NCI-H187 (cell line): ENCODE results near the gene GFPT2.

Experiments used
- DNase-seq, 2 experiments: peaks; one replicate each; lab custom pipeline; 2025; lab: John Stamatoyannopoulos, UW

Gene GFPT2

DNA sequence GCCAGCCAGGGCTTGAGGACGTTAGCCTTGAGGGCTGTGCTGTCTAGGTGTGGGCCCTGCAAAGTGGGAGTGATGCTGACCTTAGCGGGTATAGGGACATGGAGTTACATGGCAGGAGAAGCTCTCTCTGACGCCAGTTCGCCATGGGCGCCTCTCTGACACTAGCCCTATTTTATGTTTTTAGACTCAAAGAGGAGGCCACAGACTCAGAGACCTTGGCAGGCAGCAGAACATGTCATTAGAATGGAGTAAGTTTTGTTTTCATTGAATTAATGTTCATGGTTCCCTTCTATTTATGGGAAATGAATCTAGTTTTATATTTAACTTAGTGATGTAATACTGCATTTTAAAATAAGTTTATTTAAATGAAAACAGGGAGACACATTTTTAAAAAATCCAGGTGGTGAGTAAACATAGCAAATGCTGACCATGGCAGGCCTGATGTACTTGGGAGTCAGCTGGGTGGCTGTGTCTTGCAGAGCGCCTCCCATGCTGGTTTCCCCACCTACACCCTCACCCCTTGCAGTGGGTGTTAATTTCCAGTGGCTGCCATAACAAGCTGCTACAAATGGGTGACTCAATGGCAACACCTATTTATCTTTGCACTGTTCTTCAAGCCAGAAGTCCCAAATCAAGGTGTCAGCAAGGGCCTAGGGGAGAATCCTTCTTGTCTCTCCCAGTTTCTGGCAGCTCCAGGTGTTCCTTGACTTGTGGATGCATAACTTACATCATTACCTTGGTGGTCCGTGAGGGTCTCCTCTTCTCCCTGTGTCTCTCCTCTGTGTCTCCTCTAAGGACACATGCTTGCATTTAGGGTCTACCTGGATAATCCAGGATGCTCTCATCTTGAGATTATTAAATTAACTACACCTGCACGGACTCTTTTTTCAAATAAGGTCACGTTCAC lies 25.6 kb upstream of the GFPT2 start:
- no peak for DNase-seq

DNA sequence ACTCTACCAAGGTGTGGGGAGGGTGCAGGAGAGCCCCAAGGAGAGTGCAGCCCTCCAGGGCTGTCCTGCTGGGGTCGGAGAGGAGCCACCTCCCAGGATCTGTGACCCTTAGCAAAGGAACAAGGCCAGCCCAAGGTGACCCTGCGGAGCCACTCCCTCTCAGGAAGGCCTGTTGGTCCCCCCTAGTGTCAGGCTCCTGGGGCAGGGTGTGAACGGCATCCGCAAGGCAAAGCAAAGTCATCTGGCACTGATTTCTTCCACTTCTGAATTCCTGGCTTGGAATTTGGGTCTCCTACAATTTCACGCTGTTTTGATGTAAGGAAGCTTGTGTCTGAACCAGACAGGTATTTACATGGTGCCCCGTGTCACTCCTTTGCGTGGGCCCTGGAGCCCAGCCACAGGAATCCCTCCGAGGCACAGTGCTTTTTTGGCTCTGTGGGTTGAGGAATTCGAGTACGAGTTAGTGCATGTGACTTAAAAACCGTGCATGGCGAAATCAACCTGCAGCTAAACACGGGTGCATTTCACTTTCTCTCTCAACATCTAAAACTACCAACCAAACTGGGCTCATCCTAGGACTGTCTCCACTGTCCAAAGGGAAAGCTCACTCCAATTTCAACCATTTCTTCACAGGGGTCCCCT lies 24.5 kb upstream of the GFPT2 start:
- DNase-seq: no peak

DNA sequence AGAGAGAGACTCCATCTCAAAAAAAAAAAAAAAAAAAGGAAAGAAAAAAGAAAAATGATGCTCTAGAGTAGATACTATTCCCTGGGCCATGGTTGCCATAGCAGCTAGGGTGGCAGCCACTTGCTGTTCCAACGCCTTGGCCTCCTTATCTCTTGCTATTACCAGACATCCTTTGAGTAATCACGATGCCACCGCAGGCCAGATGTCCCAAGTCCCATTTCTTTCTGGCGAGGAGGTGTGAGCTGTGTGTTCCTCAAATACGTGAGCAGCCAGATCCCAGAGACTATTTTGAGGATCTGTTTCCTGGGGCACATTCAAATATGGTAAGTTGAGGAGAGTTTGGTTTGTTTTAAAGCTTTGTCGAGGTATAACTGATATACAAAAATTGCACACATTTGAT lies 23.4 kb upstream of the GFPT2 start:
- no peak for DNase-seq

DNA sequence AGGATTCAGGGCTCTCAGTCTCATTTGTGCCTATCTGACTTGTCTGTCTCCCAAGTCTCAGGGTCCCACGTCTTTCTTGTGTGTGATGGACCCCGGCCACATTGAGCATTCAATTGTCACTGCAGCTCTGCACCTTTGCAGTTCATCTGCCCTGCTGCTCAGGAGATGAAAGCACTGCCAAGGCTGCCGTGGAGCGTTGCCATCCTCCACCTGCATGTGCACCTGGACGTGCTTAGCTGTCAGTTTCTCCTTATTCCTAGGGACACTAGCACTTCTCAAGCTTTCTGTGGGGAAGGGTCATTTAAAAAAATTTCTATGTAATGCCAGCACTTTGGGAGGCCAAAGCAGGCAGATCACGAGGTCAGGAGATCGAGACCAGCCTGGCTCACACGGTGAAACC lies 22.8 kb upstream of the GFPT2 start:
- no peak for DNase-seq

- DNase-seq: no peak
Observed at GRCh38 chr5:180375291-180375690, 22.2 kb upstream of the GFPT2 start.

GRCh38 chr5:180373870-180374269 lies 20.7 kb upstream of the GFPT2 start:
- no peak for DNase-seq

DNA sequence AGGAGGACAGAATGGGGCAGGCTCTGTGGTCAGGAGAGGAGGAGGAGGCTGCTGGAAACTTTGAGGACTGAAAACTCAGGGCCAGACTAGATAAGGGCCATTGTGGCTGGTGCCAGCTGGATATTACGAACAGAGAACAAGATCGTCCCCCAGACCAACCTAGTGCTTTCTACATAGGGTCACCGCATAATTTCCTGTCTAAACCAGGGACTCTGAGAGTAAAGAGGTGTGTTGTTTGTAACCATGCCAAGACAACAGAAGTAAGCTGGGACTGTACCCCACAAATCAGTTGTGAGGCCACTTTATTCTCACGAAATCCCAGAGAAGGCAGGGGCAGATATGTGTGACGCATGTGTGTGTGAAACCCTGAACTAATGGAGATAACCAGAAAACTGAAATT lies 20.3 kb upstream of the GFPT2 start:
- DNase-seq: no peak

DNA sequence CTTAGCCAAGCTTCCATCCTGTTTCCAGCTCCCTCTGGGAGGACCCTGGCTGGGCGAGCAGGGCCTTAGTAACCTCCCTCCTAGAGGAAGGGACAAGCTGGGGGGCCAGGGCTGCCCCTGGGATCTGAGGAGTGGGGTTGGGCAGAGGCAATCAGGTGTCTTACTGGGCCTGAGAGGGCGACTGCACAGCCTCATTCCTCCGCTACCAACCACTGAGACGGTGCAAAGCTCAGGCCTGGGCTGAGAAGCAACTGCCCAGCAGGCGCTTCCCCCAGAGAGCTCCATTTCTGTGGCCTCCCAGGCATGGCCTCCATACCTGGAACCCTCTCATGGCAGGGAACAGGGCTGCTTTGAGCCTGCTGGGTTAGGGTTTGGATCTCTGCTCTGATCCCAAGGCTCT lies 18.8 kb upstream of the GFPT2 start:
- DNase-seq: no peak

DNA sequence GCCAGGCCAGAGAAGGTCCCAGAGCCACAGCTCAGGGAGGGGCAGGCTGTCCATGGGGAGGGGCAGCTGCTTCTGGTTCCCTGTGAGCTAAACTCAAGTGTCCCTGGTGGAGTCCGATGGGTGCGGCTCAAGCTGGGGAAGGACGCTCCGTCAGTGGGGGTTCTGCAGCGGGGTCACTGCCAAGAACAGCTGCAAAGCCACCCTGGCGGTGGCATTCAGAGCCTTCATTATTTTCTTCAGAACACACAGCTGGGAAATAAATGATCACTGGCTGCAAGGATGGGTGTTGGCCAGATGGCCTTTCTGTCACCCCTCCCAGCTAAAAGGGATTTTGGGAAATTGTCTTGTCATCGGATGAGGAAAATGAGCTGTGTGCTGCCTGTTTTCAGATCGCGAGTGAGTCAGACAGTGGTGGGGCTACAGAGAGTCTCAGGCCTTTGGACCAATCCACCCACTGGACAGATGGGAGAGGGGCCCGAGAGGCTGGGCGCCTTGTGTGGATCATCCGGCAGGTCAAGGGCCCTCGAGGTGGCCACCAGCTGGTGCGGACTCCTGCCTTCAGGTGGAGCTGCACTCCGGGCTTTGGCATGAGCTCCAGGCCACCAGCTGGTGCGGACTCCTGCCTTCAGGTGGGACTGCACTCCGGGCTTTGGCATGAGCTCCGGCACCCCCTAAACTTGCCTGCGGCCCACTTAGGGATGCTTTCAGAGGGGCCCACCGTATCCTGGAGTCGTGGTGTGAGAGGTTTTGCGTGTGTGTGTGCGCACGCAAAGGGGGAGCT lies 17.9 kb upstream of the GFPT2 start:
- no peak for DNase-seq

DNA sequence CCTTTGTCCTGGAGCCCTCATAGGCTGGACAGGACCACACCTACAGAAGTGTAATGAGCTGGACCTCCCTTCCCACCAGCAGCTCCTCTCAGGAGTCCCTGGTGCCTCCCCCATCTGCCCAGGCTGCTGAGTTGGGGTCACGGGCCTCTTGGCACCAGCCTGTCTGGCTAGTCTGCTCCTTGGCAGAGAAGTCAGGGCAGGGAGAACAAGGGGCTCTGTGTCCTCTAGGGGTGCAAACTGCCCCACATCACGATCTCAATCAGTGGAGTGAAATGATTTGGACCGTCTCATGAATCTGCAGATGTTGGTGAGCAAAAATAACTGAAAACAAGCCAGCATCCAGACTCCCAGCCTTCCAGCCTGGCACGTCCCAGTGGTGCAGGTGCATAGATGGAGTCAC lies 14.9 kb upstream of the GFPT2 start:
- DNase-seq: no peak

DNA sequence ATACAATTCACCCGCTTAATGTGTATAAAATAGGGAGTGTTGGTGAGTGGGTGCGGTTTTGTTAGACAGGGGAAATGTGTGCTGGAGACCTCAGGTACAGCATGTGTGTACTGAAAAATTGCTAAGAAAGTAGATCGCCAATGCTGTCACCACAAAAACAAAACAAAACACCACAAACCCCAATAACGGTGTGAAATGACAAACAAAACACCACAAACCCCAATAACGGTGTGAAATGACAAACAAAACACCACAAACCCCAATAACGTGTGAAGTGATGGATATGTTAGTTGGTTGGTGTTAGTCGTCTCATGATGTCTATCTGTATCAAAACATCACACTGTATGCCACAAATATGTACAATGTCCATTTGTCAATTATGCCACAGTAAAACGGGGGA lies 14.2 kb upstream of the GFPT2 start:
- no peak for DNase-seq

GRCh38 chr5:180366326-180366725 lies 13.2 kb upstream of the GFPT2 start:
- DNase-seq: no peak

GRCh38 chr5:180365829-180366228 lies 12.7 kb upstream of the GFPT2 start:
- DNase-seq: no peak

GRCh38 chr5:180364306-180364856 lies 11.2 kb upstream of the GFPT2 start:
- DNase-seq: no peak

GRCh38 chr5:180360078-180360957 lies 7.2 kb upstream of the GFPT2 start:
- no peak for DNase-seq

DNA sequence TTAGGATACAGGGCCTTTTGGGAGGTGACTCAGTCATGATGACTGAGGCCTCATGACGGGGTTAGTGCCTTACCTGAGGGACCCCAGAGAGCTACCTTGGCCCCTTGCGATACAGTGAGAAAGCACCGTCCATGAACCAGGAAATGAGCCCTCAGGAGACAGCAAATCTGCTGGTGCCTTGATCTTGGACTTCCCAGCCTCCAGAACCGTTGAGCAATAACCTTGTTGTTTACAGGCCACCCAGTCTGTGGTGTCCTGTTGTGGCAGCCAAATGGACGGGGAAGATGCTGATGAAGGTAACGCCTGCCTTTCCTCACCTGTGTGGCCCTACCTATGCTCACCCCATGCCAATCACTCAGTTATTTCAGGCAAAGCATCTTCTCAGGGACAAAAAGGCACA lies 5.6 kb upstream of the GFPT2 start:
- DNase-seq: no peak

DNA sequence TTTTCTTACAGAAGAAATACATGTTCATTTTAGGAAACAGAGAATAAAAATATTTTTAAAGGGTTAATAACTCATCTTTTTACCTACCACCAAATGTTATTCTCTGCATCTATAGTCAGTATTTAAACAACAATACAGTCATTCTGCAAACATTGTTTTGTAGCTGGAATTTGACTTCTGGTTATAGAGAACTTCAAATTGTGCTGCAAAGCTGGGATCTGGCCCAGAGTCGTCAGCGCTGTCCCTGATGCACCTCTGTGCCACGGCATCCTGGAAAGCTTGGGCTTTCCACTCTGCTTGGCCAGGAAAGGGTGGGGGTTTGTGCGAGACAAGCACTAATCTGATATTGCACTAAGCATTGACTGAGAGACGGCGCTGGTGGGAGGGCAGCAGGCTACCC lies 5.0 kb upstream of the GFPT2 start:
- DNase-seq: no peak

- no peak for DNase-seq
Observed at GRCh38 chr5:180354966-180355365, 1.8 kb upstream of the GFPT2 start.

GRCh38 chr5:180353980-180354452 lies 880 bp upstream of the GFPT2 start:
- no peak for DNase-seq

- no peak for DNase-seq
Observed at GRCh38 chr5:180352116-180353047, 754 bp downstream of the GFPT2 start.
